HG02938 (cell line): ENCODE measurements around the gene RRAGC.

Experiments used
- ATAC-seq: cut with Tn5 transposase; IDR thresholded peaks from one replicate; pipeline ENCODE4 v1.9.1; 2021; ENCODE audit warnings: mild to moderate bottlenecking, moderate library complexity; ENCODE audit not compliant: unreplicated experiment

RRAGC gene

DNA sequence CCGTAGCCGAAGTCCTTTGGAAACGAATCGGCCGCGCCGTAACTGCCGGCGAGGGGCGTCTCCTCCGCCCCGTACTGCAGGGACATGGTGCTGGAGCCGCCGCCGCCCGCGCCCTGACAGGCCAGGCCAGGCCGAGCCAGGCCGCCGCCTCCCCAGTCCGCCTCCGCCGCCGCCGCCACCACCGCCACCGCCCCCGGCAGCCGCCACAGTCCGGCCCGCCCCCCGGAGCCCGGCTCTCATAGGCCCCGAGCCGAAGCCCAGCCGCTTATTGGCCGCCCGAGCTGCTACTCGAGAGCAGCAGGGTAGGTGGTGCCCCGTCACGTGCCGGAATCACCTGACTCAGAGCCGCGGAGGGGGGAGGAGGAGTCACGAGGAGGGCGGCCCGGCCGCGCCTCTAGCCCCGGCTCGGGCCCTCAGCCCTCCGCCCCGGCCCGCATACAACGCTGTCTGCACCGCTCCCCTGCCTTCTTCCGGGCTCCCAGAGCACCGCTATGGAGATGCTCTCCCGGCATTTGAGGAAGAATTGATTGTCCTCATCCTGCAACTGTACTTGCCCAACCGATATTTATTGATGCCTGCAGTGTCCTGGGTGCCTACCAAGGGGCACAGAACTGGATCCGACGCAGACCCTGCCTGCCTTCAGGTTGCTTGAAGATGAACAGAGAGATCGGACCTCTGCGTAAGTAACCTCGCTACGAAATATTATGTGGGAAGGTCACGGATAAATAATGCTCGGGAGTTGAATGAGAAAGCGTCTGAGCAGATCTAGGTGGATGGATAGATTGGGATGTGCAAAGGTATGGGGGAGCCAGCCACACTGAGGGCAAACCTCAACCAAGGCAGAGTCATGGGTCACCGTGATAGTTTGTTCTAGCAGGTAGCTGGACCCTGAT lies at the start of gene RRAGC:
Gene RRAGC (minus strand): TSS at position 212 of the 893 bp plus-strand sequence. CDS start 126 bp downstream, at position 86.
- ATAC-seq: peak; percentile 92

GRCh38 chr1:38908821-38909220 lies 49.2 kb upstream of the RRAGC start:
- no peak for ATAC-seq

DNA sequence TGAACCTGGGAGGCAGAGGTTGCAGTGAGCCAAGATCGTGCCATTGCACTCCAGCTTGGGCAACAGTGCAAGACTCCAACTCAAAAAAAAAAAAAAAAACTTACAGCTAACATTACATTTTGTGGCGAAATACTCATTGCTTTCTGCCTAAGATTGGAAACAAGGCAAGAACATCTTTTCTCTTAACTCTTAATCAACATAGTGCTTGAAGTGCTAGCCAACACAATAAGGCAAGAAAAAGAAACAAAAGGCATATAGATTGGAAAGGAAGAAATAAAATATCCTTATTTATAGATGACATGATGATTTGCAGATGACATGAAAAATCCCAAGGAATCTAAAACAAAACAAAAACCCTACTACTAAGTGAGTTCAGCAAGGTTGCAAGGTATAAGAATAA lies 46.4 kb upstream of the RRAGC start:
- no peak for ATAC-seq

GRCh38 chr1:38899560-38899959 lies 40.0 kb upstream of the RRAGC start:
- ATAC-seq: no peak

GRCh38 chr1:38898653-38899230 lies 39.2 kb upstream of the RRAGC start:
- ATAC-seq: no peak

- ATAC-seq: no peak
Observed at GRCh38 chr1:38896169-38896568, 36.6 kb upstream of the RRAGC start.

DNA sequence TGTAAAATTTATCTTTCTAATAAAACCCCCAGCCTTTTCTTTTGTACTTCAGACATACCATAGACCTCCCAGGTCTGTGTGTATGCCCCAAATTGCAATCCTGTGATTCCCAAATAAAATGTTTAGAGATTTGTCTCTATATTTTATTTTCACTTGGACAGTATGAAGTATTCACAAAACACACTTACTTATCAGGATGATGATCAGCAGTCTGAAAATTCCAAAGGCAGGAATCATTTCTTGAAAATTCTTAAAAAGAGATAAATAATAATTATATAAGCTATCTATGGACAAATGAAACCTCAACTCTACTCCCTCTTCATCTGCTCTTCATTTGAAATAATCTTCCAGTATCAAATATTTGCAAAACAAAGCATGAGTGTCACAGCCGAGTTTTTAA lies 33.4 kb upstream of the RRAGC start:
- ATAC-seq: no peak

GRCh38 chr1:38891753-38892152 lies 32.2 kb upstream of the RRAGC start:
- ATAC-seq: no peak

DNA sequence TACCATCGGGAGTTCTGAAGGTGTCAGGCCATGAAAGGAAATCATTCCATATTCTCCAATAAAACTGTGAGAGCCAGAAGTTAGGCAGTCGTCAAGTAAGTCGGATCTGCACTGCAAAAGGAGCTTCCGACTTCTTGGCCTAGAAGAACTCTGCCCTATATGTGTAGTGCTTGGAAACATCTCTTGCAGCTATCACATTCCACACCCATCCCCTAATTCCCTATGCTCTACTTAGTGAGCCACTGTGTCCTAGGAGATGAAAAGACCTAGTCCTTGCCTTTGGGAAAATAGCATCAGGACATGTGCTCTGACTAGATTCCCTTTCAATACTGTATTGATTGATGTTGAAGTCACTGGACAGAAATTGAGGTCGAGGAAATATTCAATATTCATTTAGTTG lies 30.0 kb upstream of the RRAGC start:
- no peak for ATAC-seq

DNA sequence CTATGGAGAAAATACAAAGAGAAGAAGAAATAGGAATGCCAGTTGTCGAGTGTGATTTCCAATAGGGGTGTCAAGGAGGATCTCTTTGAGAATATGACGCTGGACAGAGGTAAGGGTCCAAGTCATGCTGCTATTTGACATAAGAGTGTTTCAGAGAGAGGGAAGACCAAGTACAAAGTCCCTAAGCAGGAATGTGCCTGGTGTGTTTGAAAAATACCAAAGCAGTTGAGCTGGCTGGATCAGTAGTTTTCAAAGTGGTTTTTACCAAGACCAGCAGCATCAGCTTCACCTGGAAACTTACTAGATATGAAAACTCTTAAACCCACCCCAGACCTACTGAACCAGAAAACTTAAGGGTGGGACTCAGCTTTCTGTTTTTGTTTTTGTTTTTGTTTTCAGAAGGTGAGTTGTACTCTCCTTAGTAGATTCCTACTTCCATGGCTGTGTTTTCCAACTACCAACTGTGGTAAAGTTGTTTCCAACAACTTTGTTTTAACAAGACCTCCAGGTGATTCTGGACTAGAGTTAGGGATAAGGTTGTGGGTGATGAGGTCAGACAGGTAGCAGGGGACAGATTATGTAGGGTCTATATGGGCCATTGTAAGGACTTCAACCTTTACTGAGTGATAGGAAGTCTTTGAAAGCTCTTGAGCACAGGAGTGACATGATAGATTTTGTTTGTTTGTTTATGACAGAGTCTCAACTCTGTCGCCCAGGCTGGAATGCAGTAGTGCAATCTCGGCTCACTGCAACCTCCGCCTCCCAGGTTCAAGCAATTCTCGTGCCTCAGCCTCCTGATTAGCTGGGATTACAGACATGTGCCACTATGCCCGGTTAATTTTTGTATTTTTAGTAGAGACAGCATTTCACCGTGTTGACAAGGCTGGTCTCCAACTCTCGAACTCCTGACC lies 29.1 kb upstream of the RRAGC start:
- ATAC-seq: no peak

- no peak for ATAC-seq
Observed at GRCh38 chr1:38885092-38885491, 25.5 kb upstream of the RRAGC start.

DNA sequence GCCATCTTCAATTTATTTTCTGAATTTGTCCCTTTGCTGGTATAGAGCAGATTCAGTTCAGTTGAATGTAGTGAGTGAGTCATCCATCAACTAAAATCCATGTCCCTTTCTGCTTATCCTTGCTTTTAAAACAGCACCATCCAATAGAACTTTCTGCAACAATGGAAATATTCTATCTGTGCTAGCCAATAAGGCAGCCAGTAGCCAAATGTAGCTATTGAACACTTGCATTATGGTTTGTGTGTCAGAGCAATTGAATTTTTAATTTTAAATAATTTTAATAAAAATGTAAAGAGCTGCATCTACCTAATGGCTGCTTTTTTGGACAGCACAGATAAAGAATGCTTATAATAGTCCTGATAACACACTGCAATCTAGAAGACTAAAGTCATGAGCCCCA lies 21.9 kb upstream of the RRAGC start, which contains the start of gene GJA9:
Gene GJA9 (minus strand): TSS at position 101 of the 400 bp plus-strand sequence. CDS start 5,489 bp downstream, outside the sequence.
- no peak for ATAC-seq

DNA sequence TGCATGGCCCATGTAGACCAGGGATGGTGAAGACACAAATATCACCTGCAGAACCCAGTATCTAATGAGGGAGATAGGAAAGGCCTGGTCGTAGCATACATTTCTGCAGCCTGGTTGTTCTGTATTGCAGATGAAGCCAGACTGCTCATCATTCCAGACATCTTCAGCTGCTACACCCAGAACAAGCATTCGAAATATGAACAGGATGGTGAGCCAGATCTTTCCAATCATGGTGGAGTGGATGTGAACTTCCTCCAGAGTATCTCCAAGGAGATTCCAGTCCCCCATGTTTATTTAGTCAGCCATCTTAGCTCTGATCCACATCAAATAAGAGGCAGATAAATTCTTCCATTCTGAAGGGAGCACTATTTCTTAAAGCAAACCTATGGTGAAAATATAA lies 16.2 kb upstream of the RRAGC start:
- no peak for ATAC-seq

- peak; percentile 92 for ATAC-seq
Observed at GRCh38 chr1:38873027-38873969, 13.7 kb upstream of the RRAGC start, which contains the start of gene MYCBP. MYCBP (minus strand) TSS chr1:38873348; CDS start chr1:38873305, 43 bp downstream.

GRCh38 chr1:38872401-38873026 lies 12.9 kb upstream of the RRAGC start:
- peak; percentile 17 for ATAC-seq

- no peak for ATAC-seq
Observed at GRCh38 chr1:38870996-38871395, 11.4 kb upstream of the RRAGC start.

- ATAC-seq: no peak
Observed at GRCh38 chr1:38867208-38867607, 7.6 kb upstream of the RRAGC start.

DNA sequence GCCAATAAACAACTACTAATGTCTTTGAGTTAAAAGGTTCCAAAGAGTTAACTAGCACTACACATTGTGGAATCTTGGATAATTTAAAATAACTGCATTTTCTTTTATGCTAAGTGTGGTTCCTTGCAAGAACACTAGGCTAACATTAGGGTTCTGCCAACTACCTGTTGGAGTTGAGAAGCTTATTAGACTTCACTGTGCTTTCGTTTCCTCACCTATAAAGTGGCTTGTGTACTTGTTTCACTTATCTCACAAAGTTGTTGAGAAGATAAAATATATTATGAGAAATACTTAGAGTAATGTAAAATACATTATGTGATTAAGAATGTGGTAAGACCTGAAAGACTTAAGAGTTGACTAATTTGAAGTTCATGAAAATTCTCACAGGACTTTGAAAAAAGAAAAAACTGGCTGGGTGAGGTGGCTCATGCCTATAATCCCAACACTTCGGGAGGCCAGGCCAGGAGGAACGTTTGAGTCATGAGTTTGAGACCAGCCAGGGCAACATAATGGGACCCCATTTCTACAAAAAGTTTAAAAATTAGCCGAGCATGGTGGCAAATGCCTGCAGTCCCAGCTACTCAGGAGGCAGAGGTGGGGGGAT lies 5.6 kb upstream of the RRAGC start:
- no peak for ATAC-seq

GRCh38 chr1:38860454-38860795 lies 853 bp upstream of the RRAGC start:
- no peak for ATAC-seq
